Measurements from ENCODE around the gene CACUL1. TPM values are rescaled to one million over a fixed set of nuclear protein-coding genes. Genes with fewer than 3 reads are reported as not detected.
"Not testable (repeated sequence)": the region's sequence is repeated elsewhere in the genome, so short reads cannot be mapped to it uniquely, and the experiment has no call there.

Gene CACUL1
- total RNA-seq, 1 donor, result 49.3 TPM

- Histone ChIP-seq H3K27me3 (ENCODE audit: insufficient read depth, low read length) (no peaks in the 10 kb centered on the region), H3K4me3 (ENCODE audit: low read length) (no peak overlapping the region), H3K9me3 (ENCODE audit: low read depth, low read length) (no peaks in the 10 kb centered on the region)
Observed at GRCh38 chr10:118694848-118695247, 59.9 kb downstream of the CACUL1 start.

GRCh38 chr10:118692872-118693271, 61.9 kb downstream of the CACUL1 start:
- Histone ChIP-seq H3K4me3 (ENCODE audit: low read length) (no peak overlapping the region), H3K4me1 (ENCODE audit: insufficient read depth, low read length) (no peaks in the 10 kb centered on the region), H3K27me3 (ENCODE audit: insufficient read depth, low read length) (no peaks in the 10 kb centered on the region), H3K9me3 (ENCODE audit: low read depth, low read length) (no peaks in the 10 kb centered on the region)

More at GRCh38 chr10:118694848-118695247, 59.9 kb downstream of the CACUL1 start:
- no peaks in the 10 kb centered on the region for H3K4me1 ChIP-seq (ENCODE audit: insufficient read depth, low read length)

- no peak overlapping the region for H3K4me3 ChIP-seq (ENCODE audit: low read length)
- no peaks in the 10 kb centered on the region for H3K4me1 ChIP-seq (ENCODE audit: insufficient read depth, low read length)
- H3K27me3 ChIP-seq (ENCODE audit: insufficient read depth, low read length), result no peaks in the 10 kb centered on the region
- no peaks in the 10 kb centered on the region for H3K9me3 ChIP-seq (ENCODE audit: low read depth, low read length)
Observed at GRCh38 chr10:118689070-118689858, 65.5 kb downstream of the CACUL1 start.

- Histone ChIP-seq H3K4me1 (ENCODE audit: insufficient read depth, low read length) (no peaks in the 10 kb centered on the region), H3K4me3 (ENCODE audit: low read length) (no peak overlapping the region), H3K27me3 (ENCODE audit: insufficient read depth, low read length) (no peaks in the 10 kb centered on the region), H3K9me3 (ENCODE audit: low read depth, low read length) (no peaks in the 10 kb centered on the region)
Observed at GRCh38 chr10:118687472-118687871, 67.3 kb downstream of the CACUL1 start.

GRCh38 chr10:118682533-118682932, 72.2 kb downstream of the CACUL1 start:
- no peaks in the 10 kb centered on the region for H3K4me1 ChIP-seq (ENCODE audit: insufficient read depth, low read length)
- no peaks in the 10 kb centered on the region for H3K9me3 ChIP-seq (ENCODE audit: low read depth, low read length)
- H3K4me3 ChIP-seq (ENCODE audit: low read length), result no peak overlapping the region
- no peaks in the 10 kb centered on the region for H3K27me3 ChIP-seq (ENCODE audit: insufficient read depth, low read length)

GRCh38 chr10:118680197-118680596, 74.6 kb downstream of the CACUL1 start:
- Histone ChIP-seq H3K4me1 (ENCODE audit: insufficient read depth, low read length) (no peaks in the 10 kb centered on the region), H3K27me3 (ENCODE audit: insufficient read depth, low read length) (no peaks in the 10 kb centered on the region), H3K9me3 (ENCODE audit: low read depth, low read length) (no peaks in the 10 kb centered on the region), H3K4me3 (ENCODE audit: low read length) (no peak overlapping the region)

GRCh38 chr10:118674226-118674919, 80.4 kb downstream of the CACUL1 start:
- Histone ChIP-seq H3K4me3 (ENCODE audit: low read length) (no peak overlapping the region), H3K9me3 (ENCODE audit: low read depth, low read length) (no peaks in the 10 kb centered on the region)

GRCh38 chr10:118672766-118673715, 81.7 kb downstream of the CACUL1 start:
- H3K9me3 ChIP-seq (ENCODE audit: low read depth, low read length), result no peaks in the 10 kb centered on the region
- peaks cover 19% of the 10 kb centered on the region for H3K4me1 ChIP-seq (ENCODE audit: insufficient read depth, low read length)
- no peaks in the 10 kb centered on the region for H3K27me3 ChIP-seq (ENCODE audit: insufficient read depth, low read length)

More at GRCh38 chr10:118674226-118674919, 80.4 kb downstream of the CACUL1 start:
- Histone ChIP-seq H3K27me3 (ENCODE audit: insufficient read depth, low read length) (no peaks in the 10 kb centered on the region), H3K4me1 (ENCODE audit: insufficient read depth, low read length) (peaks cover 7% of the 10 kb centered on the region)

GRCh38 chr10:118672153-118672552, 82.6 kb downstream of the CACUL1 start:
- Histone ChIP-seq H3K27me3 (ENCODE audit: insufficient read depth, low read length) (no peaks in the 10 kb centered on the region), H3K4me3 (ENCODE audit: low read length) (no peak overlapping the region), H3K9me3 (ENCODE audit: low read depth, low read length) (no peaks in the 10 kb centered on the region), H3K4me1 (ENCODE audit: insufficient read depth, low read length) (peaks cover 19% of the 10 kb centered on the region)

More at GRCh38 chr10:118672766-118673715, 81.7 kb downstream of the CACUL1 start:
- H3K4me3 ChIP-seq (ENCODE audit: low read length), result no peak overlapping the region

GRCh38 chr10:118671221-118671620, 83.5 kb downstream of the CACUL1 start:
- not testable (repeated sequence) for H3K27me3 ChIP-seq (ENCODE audit: insufficient read depth, low read length); H3K4me3 ChIP-seq (ENCODE audit: low read length); H3K9me3 ChIP-seq (ENCODE audit: low read depth, low read length)
- peaks cover 19% of the 10 kb centered on the region for H3K4me1 ChIP-seq (ENCODE audit: insufficient read depth, low read length)

GRCh38 chr10:118670472-118671124, 84.2 kb downstream of the CACUL1 start:
- Histone ChIP-seq H3K27me3 (ENCODE audit: insufficient read depth, low read length) (no peaks in the 10 kb centered on the region), H3K4me3 (ENCODE audit: low read length) (no peak overlapping the region), H3K4me1 (ENCODE audit: insufficient read depth, low read length) (peaks cover 19% of the 10 kb centered on the region), H3K9me3 (ENCODE audit: low read depth, low read length) (no peaks in the 10 kb centered on the region)

GRCh38 chr10:118669835-118670234, 84.9 kb downstream of the CACUL1 start:
- Histone ChIP-seq H3K4me1 (ENCODE audit: insufficient read depth, low read length) (peaks cover 19% of the 10 kb centered on the region), H3K9me3 (ENCODE audit: low read depth, low read length) (no peaks in the 10 kb centered on the region), H3K27me3 (ENCODE audit: insufficient read depth, low read length) (no peaks in the 10 kb centered on the region), H3K4me3 (ENCODE audit: low read length) (no peak overlapping the region)

GRCh38 chr10:118669020-118669791, 85.6 kb downstream of the CACUL1 start:
- Histone ChIP-seq H3K27me3 (ENCODE audit: insufficient read depth, low read length) (no peaks in the 10 kb centered on the region), H3K9me3 (ENCODE audit: low read depth, low read length) (no peaks in the 10 kb centered on the region), H3K4me3 (ENCODE audit: low read length) (no peak overlapping the region), H3K4me1 (ENCODE audit: insufficient read depth, low read length) (peaks cover 19% of the 10 kb centered on the region)

Data from mononuclear cell (primary cell).